GM04503 (cell line): ENCODE results near the gene ZNF184.
"Not testable (repeated sequence)": the region's sequence is repeated elsewhere in the genome, so short reads cannot be mapped to it uniquely, and the experiment has no call there.

Source experiments
- DNase-seq: peaks from one replicate; pipeline ENCODE4 v3.0.0-alpha.2; 2012; ENCODE audit warnings: low read depth

Gene ZNF184

GRCh38 chr6:27424851-27425250 lies 48.1 kb downstream of the ZNF184 start:
- not testable (repeated sequence) for DNase-seq

GRCh38 chr6:27422651-27423332 lies 50.1 kb downstream of the ZNF184 start:
- no peak for DNase-seq

- no peak for DNase-seq
Measured at GRCh38 chr6:27419363-27419762, 53.5 kb downstream of the ZNF184 start.

DNA sequence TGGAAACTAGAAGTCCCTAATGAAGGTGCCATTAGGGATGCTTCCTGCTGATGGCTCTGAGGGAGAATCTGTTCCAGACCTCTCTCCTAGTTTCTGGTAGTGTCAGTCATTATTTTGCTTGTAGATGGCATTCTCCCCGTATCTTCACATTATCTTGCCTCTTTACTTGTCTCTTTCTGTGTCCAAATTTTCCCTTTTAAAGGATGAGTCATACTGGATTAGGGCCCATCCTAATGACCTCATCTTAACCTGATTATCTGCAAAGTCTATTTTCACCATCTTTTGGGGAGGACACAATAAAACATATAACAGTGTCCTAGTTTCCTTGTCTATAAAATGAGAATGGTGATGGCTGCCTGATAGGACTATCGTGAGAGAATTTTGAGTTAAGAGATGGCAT lies 57.0 kb downstream of the ZNF184 start:
- DNase-seq = no peak

- DNase-seq = no peak
Measured at GRCh38 chr6:27414996-27415395, 57.9 kb downstream of the ZNF184 start.

- no peak for DNase-seq
Measured at GRCh38 chr6:27414300-27414699, 58.6 kb downstream of the ZNF184 start.

DNA sequence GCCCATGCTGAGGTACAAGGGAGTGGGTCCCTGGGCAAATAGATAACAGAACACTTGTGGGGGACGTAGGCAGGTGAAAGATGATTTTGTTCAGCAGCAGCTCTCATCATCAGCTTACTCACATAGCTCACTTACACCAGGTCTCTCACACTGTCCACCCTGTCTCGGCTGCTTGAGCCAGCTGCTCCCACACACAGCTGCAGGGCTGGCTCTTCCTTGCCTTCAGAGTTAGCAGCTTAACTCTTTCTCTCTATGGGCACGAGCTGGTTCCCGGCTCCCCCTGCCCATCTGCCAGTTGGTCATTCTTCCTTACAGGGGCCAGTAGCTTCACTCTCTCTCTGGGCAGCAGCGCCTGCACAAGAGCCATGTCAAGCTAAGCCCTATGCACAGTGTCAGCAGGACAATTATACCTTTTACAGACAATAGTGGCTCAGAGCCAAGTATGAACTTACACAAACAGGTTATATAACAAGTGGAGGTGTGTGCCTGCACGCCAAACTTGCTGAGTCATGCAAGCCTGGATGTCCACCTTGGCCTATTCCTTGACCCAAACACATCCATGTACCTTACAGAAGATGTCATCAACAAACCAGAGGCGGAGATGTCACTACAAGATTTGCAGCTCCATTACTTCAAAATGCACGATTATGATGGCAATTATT lies 65.6 kb downstream of the ZNF184 start:
- no peak for DNase-seq

DNA sequence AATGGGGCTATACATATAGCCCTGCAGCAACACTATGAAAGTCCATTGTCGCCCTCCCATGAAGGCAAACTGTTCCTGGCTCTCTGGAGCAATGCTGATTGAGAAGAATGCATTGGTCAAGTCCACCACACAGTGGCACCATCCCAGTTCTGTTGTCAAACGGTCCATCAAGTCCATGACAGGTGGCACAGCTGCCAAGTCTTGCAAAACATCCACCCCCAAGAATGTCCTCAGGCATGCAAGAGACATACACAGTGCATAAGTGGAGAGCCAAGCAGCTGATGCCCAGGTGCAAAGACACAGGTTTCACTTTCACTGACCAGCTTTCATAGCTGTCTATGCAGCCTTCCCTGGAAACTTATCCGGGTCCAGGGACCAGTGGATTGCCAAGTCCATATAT lies 66.8 kb downstream of the ZNF184 start:
- no peak for DNase-seq

GRCh38 chr6:27400877-27401642 lies 71.8 kb downstream of the ZNF184 start:
- DNase-seq = no peak
